ENCODE measurements around the gene ATP7B. TPM values are rescaled to one million over a fixed set of nuclear protein-coding genes. Genes with fewer than 3 reads are reported as not detected.

Gene ATP7B
- total RNA-seq, 1 donor from 2014 or later = 6.3 TPM

GRCh38 chr13:51976423-51976822 lies 34.8 kb downstream of the ATP7B start:
- H3K27ac ChIP-seq = no peak overlapping the region
- no peaks in the 10 kb centered on the region for H3K9me3 ChIP-seq
- no peak overlapping the region for H3K4me3 ChIP-seq
- TF ChIP-seq CTCF (IDR thresholded peaks at IDR 0.05) = no peak
- no peak for ATAC-seq
- no peak for DNase-seq
- H3K36me3 ChIP-seq = no peaks in the 10 kb centered on the region
- no peaks in the 10 kb centered on the region for H3K4me1 ChIP-seq
- H3K27me3 ChIP-seq (ENCODE audit: low read depth) = no peaks in the 10 kb centered on the region
- intact Hi-C loops (cut with DNase I) = no loop called here

- no peak overlapping the region for H3K4me3 ChIP-seq
- H3K36me3 ChIP-seq = no peaks in the 10 kb centered on the region
- no peaks in the 10 kb centered on the region for H3K27me3 ChIP-seq (ENCODE audit: low read depth)
- no peaks in the 10 kb centered on the region for H3K9me3 ChIP-seq
- DNase-seq = no peak
- H3K4me1 ChIP-seq = no peaks in the 10 kb centered on the region
- intact Hi-C loops (cut with DNase I) = no loop called here
- H3K27ac ChIP-seq = no peak overlapping the region
- no peak for TF ChIP-seq CTCF (IDR thresholded peaks at IDR 0.05)
- ATAC-seq = no peak
Observed at GRCh38 chr13:51974482-51974881, 36.8 kb downstream of the ATP7B start.

- TF ChIP-seq CTCF (IDR thresholded peaks at IDR 0.05) = no peak
- Histone ChIP-seq H3K9me3 (no peaks in the 10 kb centered on the region), H3K36me3 (no peaks in the 10 kb centered on the region), H3K4me3 (no peak overlapping the region), H3K27ac (no peak overlapping the region), H3K27me3 (ENCODE audit: low read depth) (no peaks in the 10 kb centered on the region), H3K4me1 (peaks cover 5% of the 10 kb centered on the region)
- no peak for DNase-seq
- intact Hi-C loops (cut with DNase I) = no loop called here
- peak in 1 of 2 donors; percentile 41 for ATAC-seq
Observed at GRCh38 chr13:51971520-51972426, 39.5 kb downstream of the ATP7B start.

- H3K27me3 ChIP-seq (ENCODE audit: low read depth) = no peaks in the 10 kb centered on the region
- no peaks in the 10 kb centered on the region for H3K36me3 ChIP-seq
- TF ChIP-seq CTCF (IDR thresholded peaks at IDR 0.05) = no peak
- H3K9me3 ChIP-seq = no peaks in the 10 kb centered on the region
- no peak overlapping the region for H3K27ac ChIP-seq
- ATAC-seq = no peak
- H3K4me1 ChIP-seq = peaks cover 5% of the 10 kb centered on the region
- intact Hi-C loops (cut with DNase I) = no loop called here
- DNase-seq = no peak
- H3K4me3 ChIP-seq = no peak overlapping the region
Observed at GRCh38 chr13:51970349-51970748, 40.9 kb downstream of the ATP7B start.

GRCh38 chr13:51967482-51968446 lies 43.5 kb downstream of the ATP7B start:
- Histone ChIP-seq H3K4me3 (no peak overlapping the region), H3K9me3 (no peaks in the 10 kb centered on the region), H3K4me1 (peaks cover 5% of the 10 kb centered on the region), H3K27ac (peak overlapping the region; percentile 73), H3K27me3 (ENCODE audit: low read depth) (no peaks in the 10 kb centered on the region), H3K36me3 (no peaks in the 10 kb centered on the region)
- intact Hi-C loops (cut with DNase I) = no loop called here
- ATAC-seq (peak; percentile 25 to 31), DNase-seq (no peak)
- no peak for TF ChIP-seq CTCF (IDR thresholded peaks at IDR 0.05)
